WTC11 (cell line): Measurements from ENCODE around the gene NTRK1. TPM values are rescaled to one million over a fixed set of nuclear protein-coding genes. Genes with fewer than 3 reads are reported as not detected.

Experiments
- ATAC-seq: fragments of 200-7000 bp; cut with Tn5 transposase; 2 replicates; pipeline ENCODE4 v1.10.0; 2021; ENCODE audit warnings: mild to moderate bottlenecking, moderate library complexity
- CTCF ChIA-PET: fragments of 300-600 bp; sonication (Branson Sonifier 250); formaldehyde crosslinking; loops from one replicate; lab custom pipeline; 2021; ENCODE audit warnings: antibody characterized with exemption; lab: Charles Lee
- POLR2A ChIA-PET: fragments of 350-600 bp; sonication (Branson Sonifier 250); formaldehyde crosslinking; loops from one replicate; lab custom pipeline; 2021; ENCODE audit warnings: antibody characterized with exemption; lab: Charles Lee
- DNase-seq: peaks from one replicate; pipeline ENCODE4 v3.0.0; 2021; ENCODE audit warnings: low spot score
- H3K27ac Mint-ChIP-seq: 2 replicates; pipeline ENCODE4 v1.8.0; 2021; ENCODE audit warnings: mixed read lengths
- H3K27me3 Mint-ChIP-seq: 2 replicates; pipeline ENCODE4 v1.8.0; 2021; ENCODE audit warnings: low read depth, mild to moderate bottlenecking, moderate library complexity, mixed read lengths
- H3K36me3 Mint-ChIP-seq: 2 replicates; pipeline ENCODE4 v1.8.0; 2021; ENCODE audit warnings: mixed read lengths
- H3K4me1 Mint-ChIP-seq: 2 replicates; pipeline ENCODE4 v1.8.0; 2022; ENCODE audit warnings: mixed read lengths
- H3K4me3 Mint-ChIP-seq: 2 replicates; pipeline ENCODE4 v1.8.0; 2021; ENCODE audit warnings: mild to moderate bottlenecking, moderate library complexity, mixed read lengths
- H3K9me3 Mint-ChIP-seq: 2 replicates; pipeline ENCODE4 v1.8.0; 2021; ENCODE audit warnings: mixed read lengths
- ATF1 ChIP-seq: sonication (generic); formaldehyde crosslinking; IDR thresholded peaks from 2 replicates; pipeline ENCODE4 v1.8.1; 2023; ENCODE audit warnings: mild to moderate bottlenecking, moderate library complexity, missing genetic modification reagents
- ELF4 ChIP-seq: sonication (generic); formaldehyde crosslinking; IDR thresholded peaks from 2 replicates; pipeline ENCODE4 v1.8.1; 2022; ENCODE audit warnings: low read depth, mild to moderate bottlenecking, moderate library complexity, missing genetic modification reagents
- ESRRA ChIP-seq: sonication (generic); formaldehyde crosslinking; IDR thresholded peaks from 2 replicates; pipeline ENCODE4 v1.8.1; 2022; ENCODE audit warnings: mild to moderate bottlenecking, missing genetic modification reagents, borderline replicate concordance
- FOXJ3 ChIP-seq: sonication (generic); formaldehyde crosslinking; IDR thresholded peaks from 2 replicates; pipeline ENCODE4 v1.9.0; 2021; ENCODE audit warnings: missing genetic modification reagents, mild to moderate bottlenecking, borderline replicate concordance
- GRHL2 ChIP-seq: fragments of 250-450 bp; sonication (Bioruptor Pico); IDR thresholded peaks from 2 replicates; pipeline ENCODE4 v1.8.0; 2022; ENCODE audit warnings: mild to moderate bottlenecking, moderate library complexity; ENCODE audit not compliant: insufficient replicate concordance, severe bottlenecking
- JAZF1 ChIP-seq: fragments of 250-450 bp; sonication (Bioruptor Pico); IDR thresholded peaks from 2 replicates; pipeline ENCODE4 v1.9.0; 2021; ENCODE audit warnings: moderate library complexity, mild to moderate bottlenecking, inconsistent platforms
- NFE2L1 ChIP-seq: sonication (generic); formaldehyde crosslinking; IDR thresholded peaks from 2 replicates; pipeline ENCODE4 v1.8.1; 2023; ENCODE audit warnings: missing genetic modification reagents
- RORB ChIP-seq: fragments of 250-450 bp; sonication (Bioruptor Pico); IDR thresholded peaks from 2 replicates; pipeline ENCODE4 v1.9.0; 2021; ENCODE audit warnings: mild to moderate bottlenecking
- TCF7 ChIP-seq: sonication (generic); formaldehyde crosslinking; IDR thresholded peaks from 2 replicates; pipeline ENCODE4 v1.8.0; 2022; ENCODE audit warnings: mild to moderate bottlenecking, low read depth, missing genetic modification reagents, moderate library complexity
- ZNF121 ChIP-seq: sonication (generic); formaldehyde crosslinking; IDR thresholded peaks from 2 replicates; pipeline ENCODE4 v1.8.0; 2023; ENCODE audit warnings: missing genetic modification reagents
- ZNF138 ChIP-seq: sonication (generic); formaldehyde crosslinking; conservative IDR thresholded peaks from 2 replicates; pipeline ENCODE4 v1.8.1; 2022; ENCODE audit warnings: mild to moderate bottlenecking, moderate library complexity, missing genetic modification reagents
- ZNF423 ChIP-seq: fragments of 250-450 bp; sonication (Bioruptor Pico); IDR thresholded peaks from 2 replicates; pipeline ENCODE4 v2.1.2; 2022; ENCODE audit warnings: mild to moderate bottlenecking, moderate library complexity
- total RNA-seq: library from RNA; stranded (reverse); gene quantifications from 3 replicates; pipeline ENCODE4 v1.2.3, GENCODE V29; 2021
- TF ChIP-seq, protein P1 (sequence below): sonication (generic); formaldehyde crosslinking; IDR thresholded peaks from 2 replicates; pipeline ENCODE4 v1.8.1; 2023; ENCODE audit warnings: mild to moderate bottlenecking, moderate library complexity, missing genetic modification reagents
- TF ChIP-seq, protein P2 (sequence below): fragments of 250-450 bp; sonication (Bioruptor Pico); IDR thresholded peaks from 2 replicates; pipeline ENCODE4 v2.1.2; 2022; ENCODE audit warnings: mild to moderate bottlenecking, moderate library complexity
- TF ChIP-seq, protein P3 (sequence below): sonication (generic); formaldehyde crosslinking; IDR thresholded peaks from 2 replicates; pipeline ENCODE4 v1.8.0; 2023; ENCODE audit warnings: missing genetic modification reagents
- TF ChIP-seq, protein P4 (sequence below): sonication (generic); formaldehyde crosslinking; IDR thresholded peaks from 2 replicates; pipeline ENCODE4 v1.8.1; 2022; ENCODE audit warnings: missing genetic modification reagents, borderline replicate concordance
- TF ChIP-seq, protein P5 (sequence below): sonication (generic); formaldehyde crosslinking; IDR thresholded peaks from 2 replicates; pipeline ENCODE4 v1.8.0; 2022; ENCODE audit warnings: missing genetic modification reagents

The NTRK1 gene
- total RNA-seq, 1 experiment from 2014 or later = 0.42 TPM

DNA sequence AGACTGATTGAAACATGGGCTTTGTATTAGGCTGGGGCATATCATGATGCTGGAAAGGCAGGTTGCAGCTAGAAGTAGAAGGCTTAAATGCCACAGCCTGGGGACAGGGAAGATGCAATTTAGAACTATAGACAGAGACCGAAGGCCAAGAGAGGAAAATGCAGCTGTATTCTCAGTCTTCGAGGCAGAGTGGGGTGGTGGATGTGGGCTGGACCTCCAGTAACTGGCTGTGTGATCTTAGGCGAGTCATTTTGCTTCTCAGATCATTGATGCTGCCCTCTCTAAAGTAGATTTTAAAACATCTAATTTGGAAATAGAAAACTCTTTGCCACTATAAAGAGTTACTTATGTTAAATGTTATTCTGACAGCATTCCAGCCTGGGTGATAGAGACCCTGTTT lies 26.3 kb upstream of the NTRK1 start (continued):
- TF ChIP-seq, protein P1, sequence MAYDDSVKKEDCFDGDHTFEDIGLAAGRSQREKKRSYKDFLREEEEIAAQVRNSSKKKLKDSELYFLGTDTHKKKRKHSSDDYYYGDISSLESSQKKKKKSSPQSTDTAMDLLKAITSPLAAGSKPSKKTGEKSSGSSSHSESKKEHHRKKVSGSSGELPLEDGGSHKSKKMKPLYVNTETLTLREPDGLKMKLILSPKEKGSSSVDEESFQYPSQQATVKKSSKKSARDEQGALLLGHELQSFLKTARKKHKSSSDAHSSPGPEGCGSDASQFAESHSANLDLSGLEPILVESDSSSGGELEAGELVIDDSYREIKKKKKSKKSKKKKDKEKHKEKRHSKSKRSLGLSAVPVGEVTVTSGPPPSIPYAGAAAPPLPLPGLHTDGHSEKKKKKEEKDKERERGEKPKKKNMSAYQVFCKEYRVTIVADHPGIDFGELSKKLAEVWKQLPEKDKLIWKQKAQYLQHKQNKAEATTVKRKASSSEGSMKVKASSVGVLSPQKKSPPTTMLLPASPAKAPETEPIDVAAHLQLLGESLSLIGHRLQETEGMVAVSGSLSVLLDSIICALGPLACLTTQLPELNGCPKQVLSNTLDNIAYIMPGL (CRISPR knock-in tag) = no peak
- TF ChIP-seq ATF1 (CRISPR knock-in tag) (no peak), FOXJ3 (no peak)
- TF ChIP-seq, protein P2, sequence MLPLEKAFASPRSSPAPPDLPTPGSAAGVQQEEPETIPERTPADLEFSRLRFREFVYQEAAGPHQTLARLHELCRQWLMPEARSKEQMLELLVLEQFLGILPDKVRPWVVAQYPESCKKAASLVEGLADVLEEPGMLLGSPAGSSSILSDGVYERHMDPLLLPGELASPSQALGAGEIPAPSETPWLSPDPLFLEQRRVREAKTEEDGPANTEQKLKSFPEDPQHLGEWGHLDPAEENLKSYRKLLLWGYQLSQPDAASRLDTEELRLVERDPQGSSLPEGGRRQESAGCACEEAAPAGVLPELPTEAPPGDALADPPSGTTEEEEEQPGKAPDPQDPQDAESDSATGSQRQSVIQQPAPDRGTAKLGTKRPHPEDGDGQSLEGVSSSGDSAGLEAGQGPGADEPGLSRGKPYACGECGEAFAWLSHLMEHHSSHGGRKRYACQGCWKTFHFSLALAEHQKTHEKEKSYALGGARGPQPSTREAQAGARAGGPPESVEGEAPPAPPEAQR (CRISPR knock-in tag) = no peak

DNA sequence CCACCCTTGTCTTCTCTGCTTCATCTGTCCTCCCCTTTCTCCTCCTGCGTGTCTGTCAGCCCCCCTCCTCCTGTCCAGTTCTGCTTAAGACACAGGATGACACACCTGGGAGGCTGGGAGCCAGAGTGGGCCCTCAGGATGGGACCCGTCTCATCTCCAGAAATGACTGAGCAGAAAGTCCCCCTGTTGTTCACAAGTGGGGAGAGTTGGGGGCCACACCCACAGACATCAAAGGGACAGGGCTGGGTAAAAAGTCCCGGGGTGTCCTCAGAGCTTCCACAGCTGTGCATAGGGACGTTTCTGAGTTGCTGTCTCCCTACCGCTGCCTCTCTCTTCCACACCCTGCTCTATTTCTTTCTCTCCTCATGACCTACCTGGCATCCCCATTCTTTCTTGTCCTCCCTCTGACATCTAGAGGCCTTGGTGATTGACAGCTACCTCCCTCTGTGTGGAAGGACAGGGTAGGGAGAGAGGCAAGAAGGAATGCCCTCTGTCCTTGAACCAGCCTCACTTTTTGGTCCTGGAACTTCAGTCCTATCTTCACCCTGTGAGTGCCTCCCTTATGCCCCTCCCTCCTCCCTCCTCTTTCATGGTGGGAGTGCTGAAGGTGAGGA lies 24.5 kb upstream of the NTRK1 start:
- H3K27me3 Mint-ChIP-seq = peaks cover 59% of the 10 kb centered on the region
- no peak overlapping the region for H3K27ac Mint-ChIP-seq
- TF ChIP-seq, protein P1 (CRISPR knock-in tag) = no peak
- TF ChIP-seq ZNF138 (CRISPR knock-in tag) = no peak
- no peak for TF ChIP-seq GRHL2 (CRISPR knock-in tag)
- no peak for TF ChIP-seq ZNF423 (CRISPR knock-in tag)
- TF ChIP-seq ELF4 (CRISPR knock-in tag) = no peak
- TF ChIP-seq NFE2L1 (CRISPR knock-in tag) = no peak
- TF ChIP-seq JAZF1 (CRISPR knock-in tag) = no peak
- no peak for TF ChIP-seq TCF7
- TF ChIP-seq, protein P3, sequence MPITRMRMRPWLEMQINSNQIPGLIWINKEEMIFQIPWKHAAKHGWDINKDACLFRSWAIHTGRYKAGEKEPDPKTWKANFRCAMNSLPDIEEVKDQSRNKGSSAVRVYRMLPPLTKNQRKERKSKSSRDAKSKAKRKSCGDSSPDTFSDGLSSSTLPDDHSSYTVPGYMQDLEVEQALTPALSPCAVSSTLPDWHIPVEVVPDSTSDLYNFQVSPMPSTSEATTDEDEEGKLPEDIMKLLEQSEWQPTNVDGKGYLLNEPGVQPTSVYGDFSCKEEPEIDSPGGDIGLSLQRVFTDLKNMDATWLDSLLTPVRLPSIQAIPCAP (CRISPR knock-in tag) = no peak
- TF ChIP-seq RORB = no peak
- TF ChIP-seq, protein P4, sequence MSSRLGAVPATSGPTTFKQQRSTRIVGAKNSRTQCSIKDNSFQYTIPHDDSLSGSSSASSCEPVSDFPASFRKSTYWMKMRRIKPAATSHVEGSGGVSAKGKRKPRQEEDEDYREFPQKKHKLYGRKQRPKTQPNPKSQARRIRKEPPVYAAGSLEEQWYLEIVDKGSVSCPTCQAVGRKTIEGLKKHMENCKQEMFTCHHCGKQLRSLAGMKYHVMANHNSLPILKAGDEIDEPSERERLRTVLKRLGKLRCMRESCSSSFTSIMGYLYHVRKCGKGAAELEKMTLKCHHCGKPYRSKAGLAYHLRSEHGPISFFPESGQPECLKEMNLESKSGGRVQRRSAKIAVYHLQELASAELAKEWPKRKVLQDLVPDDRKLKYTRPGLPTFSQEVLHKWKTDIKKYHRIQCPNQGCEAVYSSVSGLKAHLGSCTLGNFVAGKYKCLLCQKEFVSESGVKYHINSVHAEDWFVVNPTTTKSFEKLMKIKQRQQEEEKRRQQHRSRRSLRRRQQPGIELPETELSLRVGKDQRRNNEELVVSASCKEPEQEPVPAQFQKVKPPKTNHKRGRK = no peak
- no peak for TF ChIP-seq ZNF121 (CRISPR knock-in tag)
- TF ChIP-seq, all 79 proteins: peak for 0
- Mint-ChIP-seq H3K36me3 (no peaks in the 10 kb centered on the region), H3K9me3 (no peaks in the 10 kb centered on the region), H3K4me1 (peaks cover 4% of the 10 kb centered on the region), H3K4me3 (no peak overlapping the region)
- no peak for DNase-seq
- ATAC-seq = no peak
- ChIA-PET CTCF (interaction anchor here (1.0 to 6.6 kb wide), 8 partner anchors 12 to 130 kb away, joined by 3 to 177 read pairs (median 28); partner anchors contain the start of genes INSRR and NTRK1), POLR2A (no interaction called here)

DNA sequence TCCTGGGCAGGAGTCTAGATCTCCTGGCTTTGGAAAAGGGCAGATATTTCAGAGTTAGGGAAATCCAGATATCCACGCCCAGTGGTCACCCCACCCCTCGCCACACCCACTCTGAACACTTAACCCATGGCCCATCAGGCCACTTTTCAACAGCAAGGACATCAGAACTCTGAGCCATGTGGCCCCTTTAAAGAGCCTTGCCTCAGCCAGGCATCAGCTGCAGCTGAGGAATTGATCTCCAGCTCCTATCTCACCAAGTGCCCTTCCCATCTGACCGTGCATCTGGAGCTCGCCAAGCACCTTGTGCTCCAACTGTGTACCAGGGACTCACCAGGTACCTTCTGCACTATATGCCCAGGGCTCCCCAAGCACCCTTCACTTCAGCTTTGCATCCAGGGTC lies 23.8 kb upstream of the NTRK1 start:
- Mint-ChIP-seq H3K27me3 (peaks cover 55% of the 10 kb centered on the region), H3K4me1 (peaks cover 4% of the 10 kb centered on the region), H3K9me3 (no peaks in the 10 kb centered on the region), H3K27ac (no peak overlapping the region), H3K4me3 (no peak overlapping the region), H3K36me3 (no peaks in the 10 kb centered on the region)
- ChIA-PET POLR2A (no interaction called here), CTCF (interaction anchor here (1.0 to 6.6 kb wide), 14 partner anchors 9 to 148 kb away, joined by 3 to 177 read pairs (median 18); partner anchors contain the start of genes INSRR and NTRK1)
- DNase-seq (no peak), ATAC-seq (no peak)
- TF ChIP-seq, protein P5, sequence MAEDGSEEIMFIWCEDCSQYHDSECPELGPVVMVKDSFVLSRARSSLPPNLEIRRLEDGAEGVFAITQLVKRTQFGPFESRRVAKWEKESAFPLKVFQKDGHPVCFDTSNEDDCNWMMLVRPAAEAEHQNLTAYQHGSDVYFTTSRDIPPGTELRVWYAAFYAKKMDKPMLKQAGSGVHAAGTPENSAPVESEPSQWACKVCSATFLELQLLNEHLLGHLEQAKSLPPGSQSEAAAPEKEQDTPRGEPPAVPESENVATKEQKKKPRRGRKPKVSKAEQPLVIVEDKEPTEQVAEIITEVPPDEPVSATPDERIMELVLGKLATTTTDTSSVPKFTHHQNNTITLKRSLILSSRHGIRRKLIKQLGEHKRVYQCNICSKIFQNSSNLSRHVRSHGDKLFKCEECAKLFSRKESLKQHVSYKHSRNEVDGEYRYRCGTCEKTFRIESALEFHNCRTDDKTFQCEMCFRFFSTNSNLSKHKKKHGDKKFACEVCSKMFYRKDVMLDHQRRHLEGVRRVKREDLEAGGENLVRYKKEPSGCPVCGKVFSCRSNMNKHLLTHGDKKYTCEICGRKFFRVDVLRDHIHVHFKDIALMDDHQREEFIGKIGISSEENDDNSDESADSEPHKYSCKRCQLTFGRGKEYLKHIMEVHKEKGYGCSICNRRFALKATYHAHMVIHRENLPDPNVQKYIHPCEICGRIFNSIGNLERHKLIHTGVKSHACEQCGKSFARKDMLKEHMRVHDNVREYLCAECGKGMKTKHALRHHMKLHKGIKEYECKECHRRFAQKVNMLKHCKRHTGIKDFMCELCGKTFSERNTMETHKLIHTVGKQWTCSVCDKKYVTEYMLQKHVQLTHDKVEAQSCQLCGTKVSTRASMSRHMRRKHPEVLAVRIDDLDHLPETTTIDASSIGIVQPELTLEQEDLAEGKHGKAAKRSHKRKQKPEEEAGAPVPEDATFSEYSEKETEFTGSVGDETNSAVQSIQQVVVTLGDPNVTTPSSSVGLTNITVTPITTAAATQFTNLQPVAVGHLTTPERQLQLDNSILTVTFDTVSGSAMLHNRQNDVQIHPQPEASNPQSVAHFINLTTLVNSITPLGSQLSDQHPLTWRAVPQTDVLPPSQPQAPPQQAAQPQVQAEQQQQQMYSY (CRISPR knock-in tag) = no peak
- TF ChIP-seq ESRRA = no peak
- TF ChIP-seq, protein P4 = no peak
